ENCODE measurements around the gene UGT2A2.

UGT2A2 gene

GRCh38 chr4:69576251-69576877 is 63.1 kb downstream of the UGT2A2 start:
- DNase-seq (ENCODE audit: low spot score) = no peak

- DNase-seq (ENCODE audit: low spot score) = no peak
Measured at GRCh38 chr4:69568787-69569186, 70.7 kb downstream of the UGT2A2 start.

- DNase-seq (ENCODE audit: low spot score) = no peak
Measured at GRCh38 chr4:69563424-69563823, 76.0 kb downstream of the UGT2A2 start.

- DNase-seq (ENCODE audit: low spot score) = no peak
Measured at GRCh38 chr4:69549651-69550050, 89.8 kb downstream of the UGT2A2 start.

- DNase-seq (ENCODE audit: low spot score) = no peak
Measured at GRCh38 chr4:69546134-69546765, 93.2 kb downstream of the UGT2A2 start.
